DMS114 treated with DMSO at 0.1 percent for 48 hours (cell line): ENCODE results near the gene HTRA3.

ENCODE experiments used
- DNase-seq: peaks from one replicate; lab custom pipeline; 2025; ENCODE audit not compliant: unreplicated experiment; lab: John Stamatoyannopoulos, UW

HTRA3 gene

DNA sequence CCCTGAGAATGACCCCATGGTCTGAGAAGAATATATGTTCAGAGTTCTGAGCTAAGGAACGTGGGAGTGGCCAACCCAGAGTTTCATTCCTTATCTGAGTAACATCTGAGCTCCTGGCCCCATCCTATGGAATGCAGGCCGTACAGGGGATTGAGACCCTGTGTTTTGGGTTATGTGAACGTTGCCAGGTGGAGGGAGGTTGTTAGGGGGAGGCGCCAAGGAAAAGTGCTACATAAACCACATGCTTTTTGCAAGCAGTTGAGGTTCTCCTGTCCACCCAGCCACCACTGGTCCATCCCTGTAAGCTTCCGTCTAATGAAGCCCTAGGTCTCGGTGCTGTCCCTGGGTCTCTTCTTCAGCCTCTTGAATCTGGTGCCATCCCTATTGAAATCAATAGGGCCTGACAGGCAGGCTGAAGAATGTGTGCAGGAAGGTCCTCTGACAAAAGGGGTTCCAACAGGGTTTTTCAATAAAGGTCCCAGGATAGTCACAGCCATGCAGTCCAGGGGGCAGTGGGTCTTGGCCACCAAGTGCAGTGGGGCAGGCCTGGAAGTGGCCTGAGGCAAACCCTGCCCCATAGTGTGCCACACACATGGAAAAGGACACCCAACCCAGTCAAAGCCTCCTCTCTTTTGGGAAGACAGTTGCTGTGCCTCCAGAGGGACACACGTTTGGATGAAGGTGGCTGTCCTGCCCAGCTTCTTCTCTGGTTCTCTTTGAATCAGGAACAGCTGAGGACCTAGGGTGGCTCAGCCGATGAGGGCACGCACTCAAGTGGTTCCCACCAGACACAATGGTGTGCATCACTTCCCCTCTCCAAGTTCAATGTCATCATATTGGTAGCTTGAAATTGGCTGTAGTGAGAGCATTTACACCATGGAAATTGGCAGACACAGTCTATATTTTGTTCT is 53.5 kb downstream of the HTRA3 start:
- DNase-seq = no peak

- DNase-seq = no peak
Measured at GRCh38 chr4:8323947-8324555, 54.5 kb downstream of the HTRA3 start.

DNA sequence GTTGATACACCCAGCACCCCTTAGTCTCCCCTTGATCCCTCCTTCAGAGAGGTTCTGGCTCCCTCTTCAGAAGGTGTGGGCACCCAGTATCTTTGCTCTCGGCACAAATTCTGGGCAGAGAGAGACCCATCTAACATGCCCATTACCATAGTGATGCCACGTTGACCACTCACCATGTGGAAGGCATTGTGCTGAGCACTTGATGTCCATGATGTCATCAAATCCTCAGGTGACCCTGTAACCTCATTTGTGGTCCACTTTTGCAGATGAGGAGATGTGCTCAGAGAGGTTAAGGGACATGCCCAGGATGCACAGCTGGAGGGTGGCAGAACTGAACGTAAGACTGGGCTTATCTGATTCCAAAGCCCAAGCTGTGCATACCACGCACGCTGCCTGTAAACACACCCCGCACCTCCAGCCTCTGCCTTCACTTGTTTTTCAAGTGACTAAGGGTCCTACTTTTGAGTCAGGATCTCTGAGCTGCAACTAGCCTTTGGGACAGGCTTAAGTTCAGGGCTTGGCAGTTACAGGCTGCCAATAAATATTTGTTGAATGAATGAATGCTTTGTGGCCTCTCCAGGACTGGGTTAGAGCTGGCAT is 55.2 kb downstream of the HTRA3 start:
- no peak for DNase-seq

DNA sequence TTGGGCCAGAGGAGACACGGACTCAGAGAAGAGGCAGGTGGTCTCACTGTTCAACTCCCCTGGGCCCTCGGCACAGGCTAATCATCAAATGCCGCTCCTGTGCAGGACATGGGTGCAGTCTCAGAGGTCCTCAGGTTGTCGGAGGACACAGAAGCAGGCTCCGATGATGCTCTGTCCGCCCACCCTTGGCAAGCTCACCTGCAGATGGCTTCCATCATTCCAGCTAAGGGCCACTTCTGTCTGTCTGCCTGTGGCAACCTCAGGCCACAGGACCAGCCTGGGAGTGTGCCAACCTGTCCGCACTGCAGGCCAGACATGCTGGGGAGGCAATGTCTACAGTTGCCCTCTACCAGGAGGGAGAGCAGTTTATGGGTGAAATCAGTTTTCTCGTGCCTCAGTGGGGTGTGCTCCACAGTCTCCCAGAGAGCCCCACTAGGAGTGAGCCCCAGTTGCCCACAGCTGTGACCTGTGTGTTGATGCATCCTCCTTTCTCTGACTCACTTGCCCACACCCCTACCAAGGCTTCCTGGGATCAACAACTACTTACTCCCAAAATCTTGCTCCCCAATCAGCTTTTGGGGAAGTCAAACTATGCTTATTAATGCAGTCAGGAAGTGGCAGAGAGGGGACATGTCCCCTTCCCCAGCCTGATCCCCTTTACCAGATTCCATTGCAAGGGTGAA is 55.9 kb downstream of the HTRA3 start:
- no peak for DNase-seq

- no peak for DNase-seq
Measured at GRCh38 chr4:8326206-8326605, 56.7 kb downstream of the HTRA3 start.

- DNase-seq = no peak
Measured at GRCh38 chr4:8328456-8328855, 58.9 kb downstream of the HTRA3 start.

GRCh38 chr4:8328866-8329559 is 59.5 kb downstream of the HTRA3 start:
- DNase-seq = no peak

GRCh38 chr4:8329560-8329858 is 60.0 kb downstream of the HTRA3 start:
- no peak for DNase-seq

DNA sequence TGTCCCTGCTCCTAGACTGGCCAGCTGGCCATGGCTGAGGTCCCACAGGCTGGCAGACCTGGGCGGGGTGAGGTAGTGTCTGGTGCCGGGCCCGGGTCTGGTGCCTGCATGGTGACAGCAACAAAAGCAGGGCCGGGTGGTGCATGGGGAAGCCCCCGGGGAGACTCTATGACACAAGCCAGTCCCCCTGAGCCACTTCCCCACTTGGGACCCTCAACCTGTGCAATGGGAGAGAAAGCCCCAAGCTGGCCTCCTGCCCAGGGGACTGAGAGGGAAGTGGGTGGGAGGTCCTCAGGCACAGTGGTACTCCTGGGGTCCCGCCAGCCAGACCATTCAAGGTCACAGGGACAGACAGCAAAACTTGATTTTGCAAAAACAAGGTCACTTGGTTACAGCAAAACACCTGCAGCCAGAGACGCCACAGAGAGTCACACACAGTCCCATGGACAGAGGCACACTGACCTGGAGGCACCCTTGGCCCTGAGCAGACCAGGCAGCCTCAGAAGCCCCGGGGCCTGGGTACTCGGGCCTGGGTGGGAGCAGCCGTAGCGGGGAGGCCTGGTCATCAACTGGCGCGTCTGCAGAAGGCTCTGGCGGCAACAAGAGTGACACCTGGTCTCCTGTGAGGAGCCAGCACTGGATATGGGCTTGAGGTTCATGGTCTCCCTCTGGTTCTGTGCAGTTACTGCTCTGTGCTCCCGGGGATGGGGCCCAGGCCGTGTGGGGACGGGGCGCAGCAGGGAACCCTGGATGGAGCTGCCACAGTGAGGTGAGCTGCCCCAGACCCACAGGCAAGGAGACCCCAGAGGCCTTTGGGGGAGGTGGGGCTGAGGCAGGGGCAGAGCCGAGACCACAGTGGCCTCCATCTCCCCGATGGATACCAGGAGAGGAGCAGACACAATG is 60.6 kb downstream of the HTRA3 start:
- no peak for DNase-seq

DNA sequence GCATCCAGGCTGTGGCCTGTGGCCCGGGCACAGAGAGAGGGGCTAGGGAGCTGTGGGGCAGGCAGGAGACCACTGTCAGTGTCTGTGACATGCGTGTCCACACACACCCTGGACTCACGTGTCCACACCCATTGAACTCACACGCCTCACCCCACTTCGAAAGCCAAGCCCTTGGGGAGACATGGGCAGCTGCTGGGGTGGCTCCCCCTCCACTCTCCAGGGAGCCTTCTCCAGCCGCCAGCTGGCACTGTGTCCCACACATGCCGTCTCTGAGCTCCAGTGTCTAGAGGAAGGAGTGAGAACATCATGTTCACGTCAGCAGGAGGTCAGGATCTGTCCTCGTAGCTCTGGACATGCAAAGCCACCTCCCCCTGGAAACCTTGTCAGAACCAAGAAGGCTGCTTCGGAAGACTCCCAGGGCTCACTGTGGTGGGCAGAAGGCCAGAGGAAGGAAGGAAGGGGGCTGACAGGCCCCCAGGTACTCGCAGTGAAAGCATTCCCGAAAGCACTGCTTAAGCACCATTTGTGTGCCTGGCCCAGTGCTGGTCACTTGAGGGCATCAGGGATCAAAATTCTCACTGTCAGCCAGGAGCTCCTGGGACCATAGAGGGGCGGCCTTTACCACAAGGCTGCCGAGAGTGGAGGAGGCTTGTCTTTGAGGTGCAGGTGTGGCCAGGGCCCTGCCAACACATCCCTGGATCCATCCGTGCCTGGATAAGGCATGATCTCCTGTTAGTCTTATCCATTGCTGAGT is 61.4 kb downstream of the HTRA3 start:
- DNase-seq = no peak

DNA sequence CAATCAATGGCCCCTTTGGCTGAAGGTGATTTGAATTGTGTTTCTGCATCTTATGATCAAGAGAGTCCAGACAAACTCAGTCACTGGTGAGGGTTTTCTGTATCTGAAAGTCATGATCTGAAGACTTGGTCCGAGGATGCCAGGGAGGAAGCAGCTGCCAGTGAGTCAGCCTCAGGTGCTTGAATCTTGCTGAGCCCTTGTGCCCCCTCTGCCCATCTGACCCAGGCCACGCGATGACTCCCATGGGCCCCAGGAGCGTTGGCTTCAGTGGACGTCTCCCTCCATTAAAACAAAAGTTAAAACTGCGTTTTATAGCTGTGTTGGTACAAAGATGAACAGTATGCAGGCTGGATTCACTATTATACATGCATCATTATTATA is 62.0 kb downstream of the HTRA3 start:
- no peak for DNase-seq

- DNase-seq = no peak
Measured at GRCh38 chr4:8332038-8332857, 62.7 kb downstream of the HTRA3 start.

DNA sequence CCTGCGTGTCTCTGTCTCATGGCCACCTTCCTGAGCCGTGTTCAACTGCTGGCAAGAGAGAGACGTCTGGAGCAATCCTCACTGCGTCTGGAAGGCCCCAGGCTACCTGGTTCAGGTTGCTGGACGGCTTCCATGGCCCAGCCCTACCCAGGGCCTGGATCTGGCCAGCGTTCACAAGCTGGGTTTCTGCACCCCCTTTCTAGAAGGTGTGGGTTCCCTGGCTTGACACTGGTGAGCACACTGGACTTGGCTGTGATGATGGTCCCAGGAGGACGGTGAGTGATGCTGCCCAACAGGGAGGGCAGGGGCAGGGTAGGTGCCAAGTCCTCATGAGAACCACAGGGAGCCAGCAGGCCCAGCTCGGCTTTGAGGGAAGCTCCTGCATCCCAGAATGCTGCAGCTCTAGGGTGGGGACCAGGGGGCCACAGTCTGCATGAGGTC is 63.4 kb downstream of the HTRA3 start:
- no peak for DNase-seq

DNA sequence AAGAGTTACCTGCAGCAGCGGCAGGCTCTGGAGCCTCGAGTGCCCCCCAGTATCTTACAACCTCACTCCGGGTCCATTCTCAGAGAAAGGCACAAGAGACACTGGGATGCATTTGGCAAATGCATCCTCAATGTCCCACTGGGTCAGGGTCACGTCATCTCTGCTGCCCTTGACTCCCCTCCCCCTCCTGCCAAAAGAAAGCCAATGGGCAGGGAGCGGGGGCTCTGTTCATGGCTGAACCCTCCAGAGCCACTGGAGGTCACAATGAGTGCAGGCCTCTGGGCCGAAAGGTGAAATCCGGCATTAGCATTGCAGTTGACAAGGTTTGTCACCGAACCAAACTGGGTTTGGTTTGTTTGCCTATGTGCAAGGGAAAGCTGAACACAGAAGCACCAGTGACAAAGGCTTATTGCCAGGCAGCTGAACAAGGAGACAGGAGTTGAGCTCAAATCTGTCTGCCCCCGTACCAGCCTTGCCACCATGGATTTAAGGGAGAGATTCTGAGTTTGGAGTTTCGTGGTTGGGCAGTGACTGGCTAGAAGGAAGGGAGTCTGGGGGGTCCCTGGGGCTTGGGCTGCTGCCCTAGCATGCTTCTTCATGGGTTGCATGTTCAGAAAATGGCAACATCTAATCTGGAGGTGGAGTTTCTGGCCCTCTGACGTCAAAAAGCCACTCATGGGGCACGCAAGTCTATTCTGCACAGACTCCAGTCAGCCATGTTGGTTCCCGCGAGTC is 64.3 kb downstream of the HTRA3 start:
- no peak for DNase-seq

- no peak for DNase-seq
Measured at GRCh38 chr4:8334786-8335460, 65.4 kb downstream of the HTRA3 start.

- DNase-seq = no peak
Measured at GRCh38 chr4:8335848-8336247, 66.3 kb downstream of the HTRA3 start.

- no peak for DNase-seq
Measured at GRCh38 chr4:8336412-8337075, 67.0 kb downstream of the HTRA3 start.
